Coronary artery (tissue), 2 donors: ENCODE results near the gene SLC19A1.

ENCODE experiments used
- DNase-seq: peaks from one replicate; pipeline ENCODE4 v3.0.0-alpha.2; 2017; ENCODE audit warnings: low spot score
- H3K27ac ChIP-seq, 2 donors: fragments of 200-600 bp; sonication (generic); one replicate each; pipeline ENCODE4 v1.5.1; 2016 to 2019
- H3K4me3 ChIP-seq: fragments of 200-600 bp; sonication (generic); 2 replicates; pipeline ENCODE4 v1.5.1; 2016; ENCODE audit warnings: mild to moderate bottlenecking, moderate library complexity
- CTCF ChIP-seq: fragments of 200-600 bp; sonication (generic); IDR thresholded peaks from one replicate; pipeline ENCODE4 v1.5.1; 2019; ENCODE audit warnings: antibody characterized with exemption

Gene SLC19A1

DNA sequence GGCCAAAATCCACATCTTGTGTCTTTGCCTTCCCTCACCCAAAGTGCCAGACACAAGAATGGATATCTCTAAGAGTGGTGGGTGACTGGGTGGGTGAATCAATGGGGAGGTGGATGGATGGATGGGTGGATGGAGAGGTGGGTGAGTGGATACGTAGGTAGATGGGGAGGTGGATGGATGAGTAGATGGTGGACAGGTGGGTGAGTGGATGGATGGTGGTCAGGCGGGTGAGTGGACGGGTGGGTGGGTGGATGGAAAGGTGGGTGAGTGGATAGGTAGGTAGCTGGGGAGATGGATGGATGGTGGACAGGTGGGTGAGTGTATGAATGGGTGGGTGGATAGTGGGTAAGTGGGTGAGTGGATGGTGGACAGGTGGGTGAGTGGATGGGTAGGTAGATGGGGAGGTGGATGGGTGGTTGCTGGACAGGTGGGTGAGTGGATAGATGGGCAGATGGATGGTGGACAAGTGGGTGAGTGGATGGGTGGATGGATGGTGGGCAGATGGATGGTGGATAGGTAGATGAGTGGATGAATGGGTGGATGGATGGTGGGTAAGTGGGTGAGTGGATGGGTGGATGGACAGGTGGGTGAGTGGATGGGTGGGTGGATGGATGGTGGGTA, 34.2 kb downstream of the SLC19A1 start:
- DNase-seq = no peak

DNA sequence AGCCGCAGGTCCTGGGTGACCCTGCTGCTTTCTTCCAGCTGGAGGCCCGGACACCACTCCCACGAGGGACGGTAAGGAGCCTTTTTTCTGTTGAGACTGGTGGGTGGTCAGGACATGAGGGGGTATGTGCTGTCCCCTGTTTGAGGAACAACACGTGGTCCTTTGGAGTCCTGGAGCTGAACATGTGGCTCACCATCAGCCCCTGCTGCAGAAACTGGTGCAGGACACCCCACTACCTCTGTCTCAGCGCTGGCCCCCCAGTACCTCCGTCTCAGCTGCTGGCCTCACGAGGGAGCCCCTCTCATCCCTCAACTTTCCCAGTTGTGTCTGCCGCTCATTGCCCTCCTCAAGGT, 34.7 kb downstream of the SLC19A1 start:
- Histone ChIP-seq H3K27ac (no peak overlapping the region), H3K4me3 (no peak overlapping the region)
- DNase-seq = no peak
- no peak for TF ChIP-seq CTCF

More for the DNA sequence above, 34.2 kb downstream of the SLC19A1 start:
- no peak overlapping the region for H3K4me3 ChIP-seq
- H3K27ac ChIP-seq = no peak overlapping the region
- no peak for TF ChIP-seq CTCF

- Histone ChIP-seq H3K4me3 (no peak overlapping the region), H3K27ac (no peak overlapping the region)
- DNase-seq = no peak
- TF ChIP-seq CTCF = no peak
Measured at GRCh38 chr21:45506836-45507522, 35.3 kb downstream of the SLC19A1 start.

GRCh38 chr21:45506241-45506817, 35.9 kb downstream of the SLC19A1 start:
- Histone ChIP-seq H3K27ac (no peak overlapping the region), H3K4me3 (no peak overlapping the region)
- no peak for TF ChIP-seq CTCF
- no peak for DNase-seq

- no peak for DNase-seq
- no peak for TF ChIP-seq CTCF
- Histone ChIP-seq H3K27ac (no peak overlapping the region), H3K4me3 (no peak overlapping the region)
Measured at GRCh38 chr21:45505416-45506021, 36.7 kb downstream of the SLC19A1 start.

DNA sequence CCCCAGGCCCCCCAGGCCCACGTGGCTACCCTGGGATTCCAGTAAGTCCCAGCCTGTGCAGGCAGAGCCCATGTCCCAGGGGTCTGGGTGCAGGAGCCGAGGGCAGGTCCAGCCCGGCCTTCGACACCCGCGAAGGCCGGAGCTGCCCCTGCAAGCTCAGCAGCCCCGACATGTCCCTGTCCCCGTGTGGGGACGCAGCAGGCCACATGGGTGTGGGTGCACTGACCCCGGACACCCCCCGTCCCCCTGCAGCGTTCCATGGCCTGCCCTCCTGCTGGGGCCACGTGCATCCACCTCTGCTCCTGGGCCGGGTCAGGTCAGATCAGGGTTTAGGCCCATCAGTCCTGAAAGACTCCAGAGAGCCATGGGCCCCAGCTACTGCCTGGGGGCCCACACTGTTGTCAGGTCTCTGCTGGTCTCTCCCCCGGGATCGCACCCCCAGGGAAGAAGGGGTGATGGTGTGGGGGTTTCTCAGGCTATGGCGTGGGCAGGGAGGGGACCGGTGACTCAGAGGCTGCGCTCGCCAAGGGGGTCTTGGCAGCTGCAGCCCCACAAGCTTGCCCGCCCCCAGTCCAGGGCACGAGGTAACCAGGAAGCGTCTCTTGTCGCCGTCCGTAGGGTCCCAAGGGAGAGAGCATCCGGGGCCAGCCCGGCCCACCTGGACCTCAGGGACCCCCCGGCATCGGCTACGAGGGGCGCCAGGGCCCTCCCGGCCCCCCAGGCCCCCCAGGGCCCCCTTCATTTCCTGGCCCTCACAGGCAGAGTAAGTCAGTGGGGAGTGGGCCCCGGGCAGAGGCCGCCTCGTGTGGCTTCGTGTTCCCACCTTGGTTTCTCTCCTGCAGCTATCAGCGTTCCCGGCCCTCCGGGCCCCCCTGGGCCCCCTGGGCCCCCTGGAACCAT, 37.5 kb downstream of the SLC19A1 start:
- H3K4me3 ChIP-seq = no peak overlapping the region
- TF ChIP-seq CTCF = no peak
- no peak overlapping the region for H3K27ac ChIP-seq
- no peak for DNase-seq
